CD4-positive, alpha-beta T cell treated with Interleukin-4 for 1 hour (primary cell): ENCODE measurements around the gene WSCD1.

ENCODE experiments used
- DNase-seq, 2 donors: peaks; one replicate each; pipeline ENCODE4 v3.0.0-alpha.2; 2020 to 2022

The WSCD1 gene

GRCh38 chr17:6162216-6162615, 92.0 kb downstream of the WSCD1 start:
- DNase-seq: no peak

GRCh38 chr17:6162892-6163291, 92.7 kb downstream of the WSCD1 start:
- DNase-seq: no peak

- no peak for DNase-seq
Observed at GRCh38 chr17:6163612-6164333, 93.6 kb downstream of the WSCD1 start.

- DNase-seq: no peak
Observed at GRCh38 chr17:6164996-6165395, 94.8 kb downstream of the WSCD1 start.

- no peak for DNase-seq
Observed at GRCh38 chr17:6165806-6166205, 95.6 kb downstream of the WSCD1 start.

GRCh38 chr17:6166492-6167179, 96.5 kb downstream of the WSCD1 start:
- no peak for DNase-seq

GRCh38 chr17:6168296-6168695, 98.1 kb downstream of the WSCD1 start:
- DNase-seq: no peak

- DNase-seq: no peak
Observed at GRCh38 chr17:6170349-6170748, 100.2 kb downstream of the WSCD1 start.

- DNase-seq: no peak
Observed at GRCh38 chr17:6172642-6173330, 102.6 kb downstream of the WSCD1 start.

GRCh38 chr17:6173653-6174052, 103.5 kb downstream of the WSCD1 start:
- DNase-seq: no peak
